DMS153 (cell line): ENCODE data around the gene EEFSEC.

ENCODE experiments used
- DNase-seq: peaks from one replicate; lab custom pipeline; 2025; lab: John Stamatoyannopoulos, UW

Gene EEFSEC

GRCh38 chr3:128334766-128335165 is 181.5 kb downstream of the EEFSEC start:
- DNase-seq, result no peak

GRCh38 chr3:128335621-128336296 is 182.5 kb downstream of the EEFSEC start:
- no peak for DNase-seq

- DNase-seq, result no peak
Measured at GRCh38 chr3:128336337-128337156, 183.3 kb downstream of the EEFSEC start.

GRCh38 chr3:128337305-128337704 is 184.0 kb downstream of the EEFSEC start:
- no peak for DNase-seq

- peak; percentile 42 for DNase-seq
Measured at GRCh38 chr3:128338536-128339330, 185.5 kb downstream of the EEFSEC start.

GRCh38 chr3:128339491-128340012 is 186.3 kb downstream of the EEFSEC start:
- no peak for DNase-seq

GRCh38 chr3:128340198-128340903 is 187.1 kb downstream of the EEFSEC start:
- DNase-seq, result no peak

- no peak for DNase-seq
Measured at GRCh38 chr3:128340904-128341555, 187.7 kb downstream of the EEFSEC start.

- no peak for DNase-seq
Measured at GRCh38 chr3:128341659-128342395, 188.5 kb downstream of the EEFSEC start.

- no peak for DNase-seq
Measured at GRCh38 chr3:128342701-128343180, 189.5 kb downstream of the EEFSEC start.

- DNase-seq, result peak; percentile 42
Measured at GRCh38 chr3:128343287-128344051, 190.2 kb downstream of the EEFSEC start.

- DNase-seq, result no peak
Measured at GRCh38 chr3:128344052-128344735, 190.9 kb downstream of the EEFSEC start.

GRCh38 chr3:128345196-128345595 is 191.9 kb downstream of the EEFSEC start:
- no peak for DNase-seq

- no peak for DNase-seq
Measured at GRCh38 chr3:128346562-128346961, 193.3 kb downstream of the EEFSEC start.

- no peak for DNase-seq
Measured at GRCh38 chr3:128347282-128347681, 194.0 kb downstream of the EEFSEC start.

- DNase-seq, result no peak
Measured at GRCh38 chr3:128348075-128348474, 194.8 kb downstream of the EEFSEC start.

GRCh38 chr3:128348805-128349531 is 195.7 kb downstream of the EEFSEC start:
- no peak for DNase-seq

GRCh38 chr3:128349963-128350599 is 196.8 kb downstream of the EEFSEC start:
- no peak for DNase-seq
